ENCODE data around the gene GP1BB.
"Not testable (repeated sequence)": the region's sequence is repeated elsewhere in the genome, so short reads cannot be mapped to it uniquely, and the experiment has no call there.

The GP1BB gene

GRCh38 chr22:19723232-19723982, at the start of gene GP1BB:
Gene GP1BB, plus strand, starts transcription at chr22:19723539. Its CDS starts 31 bp downstream, at chr22:19723570.
- H3K9me3 ChIP-seq (ENCODE audit: control insufficient read depth, insufficient read depth, low read length) = no peaks in the 10 kb centered on the region
- no peaks in the 10 kb centered on the region; the same call in 1 of the 2 replicates for H3K4me1 ChIP-seq (ENCODE audit: insufficient read depth, low read length)
- no peaks in the 10 kb centered on the region for H3K36me3 ChIP-seq (ENCODE audit: insufficient read depth, low read length)
- peak within 1 kb of the TSS; percentile 51 for H3K9ac ChIP-seq (ENCODE audit: low read depth, low read length)

GRCh38 chr22:19673660-19674059, 49.7 kb upstream of the GP1BB start:
- Histone ChIP-seq H3K36me3 (ENCODE audit: insufficient read depth, low read length) (no peaks in the 10 kb centered on the region), H3K9me3 (ENCODE audit: control insufficient read depth, insufficient read depth, low read length) (no peaks in the 10 kb centered on the region), H3K9ac (ENCODE audit: low read depth, low read length) (no peak overlapping the region), H3K4me1 (ENCODE audit: insufficient read depth, low read length) (peaks cover 2% of the 10 kb centered on the region; the same call in 1 of the 2 replicates)

GRCh38 chr22:19674129-19674928, 49.0 kb upstream of the GP1BB start:
- no peaks in the 10 kb centered on the region for H3K36me3 ChIP-seq (ENCODE audit: insufficient read depth, low read length)
- H3K4me1 ChIP-seq (ENCODE audit: insufficient read depth, low read length) = peaks cover 6% of the 10 kb centered on the region; the same call in 1 of the 2 replicates

GRCh38 chr22:19674929-19675253, 48.4 kb upstream of the GP1BB start:
- Histone ChIP-seq H3K9me3 (ENCODE audit: control insufficient read depth, insufficient read depth, low read length) (no peaks in the 10 kb centered on the region), H3K36me3 (ENCODE audit: insufficient read depth, low read length) (no peaks in the 10 kb centered on the region), H3K4me1 (ENCODE audit: insufficient read depth, low read length) (peaks cover 6% of the 10 kb centered on the region; the same call in 1 of the 2 replicates), H3K9ac (ENCODE audit: low read depth, low read length) (no peak overlapping the region)

More at GRCh38 chr22:19674129-19674928, 49.0 kb upstream of the GP1BB start:
- no peaks in the 10 kb centered on the region for H3K9me3 ChIP-seq (ENCODE audit: control insufficient read depth, insufficient read depth, low read length)
- H3K9ac ChIP-seq (ENCODE audit: low read depth, low read length) = no peak overlapping the region

- Histone ChIP-seq H3K9me3 (ENCODE audit: control insufficient read depth, insufficient read depth, low read length) (no peaks in the 10 kb centered on the region), H3K36me3 (ENCODE audit: insufficient read depth, low read length) (no peaks in the 10 kb centered on the region), H3K4me1 (ENCODE audit: insufficient read depth, low read length) (peaks cover 6% of the 10 kb centered on the region; the same call in 1 of the 2 replicates), H3K9ac (ENCODE audit: low read depth, low read length) (no peak overlapping the region)
These were observed 47.9 kb upstream of the GP1BB start for GRCh38 chr22:19675428-19675827.

- not testable (repeated sequence) for H3K4me1 ChIP-seq (ENCODE audit: insufficient read depth, low read length); H3K9me3 ChIP-seq (ENCODE audit: control insufficient read depth, insufficient read depth, low read length); H3K36me3 ChIP-seq (ENCODE audit: insufficient read depth, low read length); H3K9ac ChIP-seq (ENCODE audit: low read depth, low read length)
These were observed 46.9 kb upstream of the GP1BB start for GRCh38 chr22:19676437-19676836.

- Histone ChIP-seq H3K4me1 (ENCODE audit: insufficient read depth, low read length) (peaks cover 6% of the 10 kb centered on the region; the same call in 1 of the 2 replicates), H3K9ac (ENCODE audit: low read depth, low read length) (no peak overlapping the region), H3K36me3 (ENCODE audit: insufficient read depth, low read length) (no peaks in the 10 kb centered on the region), H3K9me3 (ENCODE audit: control insufficient read depth, insufficient read depth, low read length) (no peaks in the 10 kb centered on the region; the same call in 1 of the 2 replicates)
These were observed 44.3 kb upstream of the GP1BB start for GRCh38 chr22:19678949-19679521.

- H3K9ac ChIP-seq (ENCODE audit: low read depth, low read length) = no peak overlapping the region
These were observed 43.7 kb upstream of the GP1BB start for GRCh38 chr22:19679522-19680101.

GRCh38 chr22:19680287-19680881, 43.0 kb upstream of the GP1BB start:
- Histone ChIP-seq H3K36me3 (ENCODE audit: insufficient read depth, low read length) (no peaks in the 10 kb centered on the region), H3K9me3 (ENCODE audit: control insufficient read depth, insufficient read depth, low read length) (no peaks in the 10 kb centered on the region; the same call in 1 of the 2 replicates), H3K9ac (ENCODE audit: low read depth, low read length) (no peak overlapping the region), H3K4me1 (ENCODE audit: insufficient read depth, low read length) (peaks cover 6% of the 10 kb centered on the region; the same call in 1 of the 2 replicates)

More at GRCh38 chr22:19679522-19680101, 43.7 kb upstream of the GP1BB start:
- H3K4me1 ChIP-seq (ENCODE audit: insufficient read depth, low read length) = peaks cover 6% of the 10 kb centered on the region; the same call in 1 of the 2 replicates
- H3K9me3 ChIP-seq (ENCODE audit: control insufficient read depth, insufficient read depth, low read length) = no peaks in the 10 kb centered on the region; the same call in 1 of the 2 replicates
- no peaks in the 10 kb centered on the region for H3K36me3 ChIP-seq (ENCODE audit: insufficient read depth, low read length)

GRCh38 chr22:19680911-19681862, 42.2 kb upstream of the GP1BB start:
- Histone ChIP-seq H3K9me3 (ENCODE audit: control insufficient read depth, insufficient read depth, low read length) (no peaks in the 10 kb centered on the region; the same call in 1 of the 2 replicates), H3K4me1 (ENCODE audit: insufficient read depth, low read length) (peaks cover 6% of the 10 kb centered on the region; the same call in 1 of the 2 replicates), H3K9ac (ENCODE audit: low read depth, low read length) (no peak overlapping the region), H3K36me3 (ENCODE audit: insufficient read depth, low read length) (no peaks in the 10 kb centered on the region)

GRCh38 chr22:19681863-19682245, 41.5 kb upstream of the GP1BB start:
- no peaks in the 10 kb centered on the region for H3K36me3 ChIP-seq (ENCODE audit: insufficient read depth, low read length)
- H3K4me1 ChIP-seq (ENCODE audit: insufficient read depth, low read length) = peaks cover 6% of the 10 kb centered on the region; the same call in 1 of the 2 replicates

GRCh38 chr22:19686946-19687345, 36.4 kb upstream of the GP1BB start:
- H3K36me3 ChIP-seq (ENCODE audit: insufficient read depth, low read length) = no peaks in the 10 kb centered on the region
- no peak overlapping the region for H3K9ac ChIP-seq (ENCODE audit: low read depth, low read length)
- peaks cover 11% of the 10 kb centered on the region for H3K4me1 ChIP-seq (ENCODE audit: insufficient read depth, low read length)
- H3K9me3 ChIP-seq (ENCODE audit: control insufficient read depth, insufficient read depth, low read length) = no peaks in the 10 kb centered on the region; the same call in 1 of the 2 replicates

More at GRCh38 chr22:19681863-19682245, 41.5 kb upstream of the GP1BB start:
- Histone ChIP-seq H3K9ac (ENCODE audit: low read depth, low read length) (no peak overlapping the region), H3K9me3 (ENCODE audit: control insufficient read depth, insufficient read depth, low read length) (no peaks in the 10 kb centered on the region; the same call in 1 of the 2 replicates)
